Smooth muscle cell (in vitro differentiated cells): ENCODE data around the gene GAS2L2. TPM values are rescaled to one million over a fixed set of nuclear protein-coding genes. Genes with fewer than 3 reads are reported as not detected.

ENCODE experiments used
- DNase-seq: peaks from one replicate; lab custom pipeline; 2025; ENCODE audit not compliant: unreplicated experiment; lab: John Stamatoyannopoulos, UW
- H2AFZ ChIP-seq: fragments of 200-600 bp; sonication (generic); 2 replicates; pipeline ENCODE4 v1.6.0; 2016; ENCODE audit warnings: antibody characterized with exemption, low read depth, mild to moderate bottlenecking
- H3F3A ChIP-seq: fragments of 200-600 bp; sonication (generic); 2 replicates; pipeline ENCODE4 v1.6.0; 2017; ENCODE audit warnings: antibody characterized with exemption, low read depth
- H3K27ac ChIP-seq: fragments of 200-600 bp; sonication (generic); 2 replicates; pipeline ENCODE4 v1.5.1; 2016; ENCODE audit warnings: low read depth, mild to moderate bottlenecking
- H3K27me3 ChIP-seq: fragments of 200-600 bp; sonication (generic); 2 replicates; pipeline ENCODE4 v1.6.1; 2016; ENCODE audit warnings: low read depth, mild to moderate bottlenecking
- H3K36me3 ChIP-seq: fragments of 200-600 bp; sonication (generic); 2 replicates; pipeline ENCODE4 v1.5.1; 2016; ENCODE audit warnings: low read depth
- H3K4me1 ChIP-seq: fragments of 200-600 bp; sonication (generic); 2 replicates; pipeline ENCODE4 v1.5.1; 2016; ENCODE audit warnings: low read depth
- H3K4me2 ChIP-seq: fragments of 200-600 bp; sonication (generic); 2 replicates; pipeline ENCODE4 v1.6.0; 2016; ENCODE audit warnings: mild to moderate bottlenecking
- H3K4me3 ChIP-seq: fragments of 200-600 bp; sonication (generic); 2 replicates; pipeline ENCODE4 v1.5.1; 2016; ENCODE audit warnings: mild to moderate bottlenecking
- H3K79me2 ChIP-seq: fragments of 200-600 bp; sonication (generic); 2 replicates; pipeline ENCODE4 v1.6.0; 2016; ENCODE audit warnings: low read depth, mild to moderate bottlenecking
- H3K9ac ChIP-seq: fragments of 200-600 bp; sonication (generic); 2 replicates; pipeline ENCODE4 v1.6.0; 2016; ENCODE audit warnings: low read depth
- H3K9me3 ChIP-seq: fragments of 200-600 bp; sonication (generic); replicated peaks from 2 replicates; pipeline ENCODE4 v1.5.1; 2016; ENCODE audit warnings: low read depth
- H4K20me1 ChIP-seq: fragments of 200-600 bp; sonication (generic); 2 replicates; pipeline ENCODE4 v1.6.0; 2016; ENCODE audit warnings: low read depth
- WGBS: methylation state at CpG from one replicate; pipeline ENCODE4 v1.1.7; 2016; ENCODE audit warnings: low lambda C conversion rate; 5-methylcytosine and 5-hydroxymethylcytosine counted together
- polyA plus RNA-seq: library from polyadenylated mRNA; unstranded; fragments of >200 nt; fragmentation: Nextera tagmentation; extraction: Ambion mirVana; gene quantifications from 2 replicates; pipeline ENCODE4 v1.2.1, GENCODE V29; 2016
- total RNA-seq: library from RNA; depleted of rRNA; stranded (reverse); fragments of >200 nt; gene quantifications from 2 replicates; pipeline ENCODE4 v1.2.3, GENCODE V29; 2014
- TF ChIP-seq, protein P1 (sequence below): fragments of 200-600 bp; sonication (generic); IDR thresholded peaks from 2 replicates; pipeline ENCODE4 v1.5.1; 2017; ENCODE audit warnings: borderline replicate concordance, mild to moderate bottlenecking, antibody characterized with exemption; ENCODE audit not compliant: insufficient read depth, poor library complexity, severe bottlenecking

The GAS2L2 gene
- total RNA-seq (not detected in 2 replicates), polyA plus RNA-seq (not detected in 2 replicates)

DNA sequence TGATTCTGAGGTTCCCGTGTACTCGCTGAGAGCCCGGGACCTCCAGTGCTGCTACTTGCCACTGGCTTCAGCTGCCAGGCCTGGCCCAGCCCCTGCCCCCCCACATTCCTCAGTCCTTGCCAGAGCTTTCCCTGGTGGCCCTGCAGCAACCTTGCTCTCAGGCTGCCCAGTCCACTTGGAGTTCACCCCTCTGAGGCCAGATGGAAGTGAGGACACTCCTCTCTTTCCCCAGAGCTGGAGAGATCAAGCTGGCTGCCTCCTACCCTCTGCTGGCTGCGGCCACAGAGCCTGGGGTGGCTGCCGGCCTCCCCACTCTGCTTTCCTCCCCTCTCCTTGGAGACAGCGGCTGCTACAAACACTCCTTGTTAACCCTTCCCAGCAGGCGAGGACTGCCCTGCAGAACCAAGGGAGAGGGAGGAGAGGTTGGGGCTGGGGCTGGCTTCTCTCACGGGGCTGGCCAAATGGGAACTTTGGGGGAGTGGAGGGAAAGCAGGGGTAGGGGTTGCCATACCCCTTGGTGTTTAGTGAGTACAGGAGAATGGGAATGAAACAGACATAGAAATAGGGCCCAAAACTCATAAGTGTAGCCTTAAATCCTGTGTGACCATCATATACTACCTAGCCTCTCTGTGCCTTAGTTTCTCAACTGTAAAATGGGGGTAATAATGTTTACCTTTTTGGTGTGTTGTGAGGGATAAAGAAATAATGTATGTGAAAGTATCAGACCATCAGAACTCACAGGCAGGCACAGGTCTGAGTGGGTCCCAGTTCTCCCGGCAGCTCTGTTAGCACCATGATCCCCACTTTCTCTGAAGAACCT, at the start of gene GAS2L2:
GAS2L2 (minus strand) TSS at position 295 of the 820 bp plus-strand sequence. CDS start 389 bp downstream, outside the sequence.
- Histone ChIP-seq H3K27me3 (peaks cover 16% of the 10 kb centered on the region), H3K4me2 (no peak within 1 kb of the TSS), H3F3A (no peaks in the 10 kb centered on the region), H3K27ac (no peak within 1 kb of the TSS), H2AFZ (no peak within 1 kb of the TSS), H3K36me3 (no peaks in the 10 kb centered on the region), H3K9me3 (no peaks in the 10 kb centered on the region), H3K79me2 (no peaks in the 10 kb centered on the region), H3K4me3 (no peak within 1 kb of the TSS), H3K4me1 (no peaks in the 10 kb centered on the region), H3K9ac (no peak within 1 kb of the TSS), H4K20me1 (no peaks in the 10 kb centered on the region)
- WGBS, result 75% methylated on average over 9 of the region's 9 CpGs
- DNase-seq, result no peak
- TF ChIP-seq, protein P1, sequence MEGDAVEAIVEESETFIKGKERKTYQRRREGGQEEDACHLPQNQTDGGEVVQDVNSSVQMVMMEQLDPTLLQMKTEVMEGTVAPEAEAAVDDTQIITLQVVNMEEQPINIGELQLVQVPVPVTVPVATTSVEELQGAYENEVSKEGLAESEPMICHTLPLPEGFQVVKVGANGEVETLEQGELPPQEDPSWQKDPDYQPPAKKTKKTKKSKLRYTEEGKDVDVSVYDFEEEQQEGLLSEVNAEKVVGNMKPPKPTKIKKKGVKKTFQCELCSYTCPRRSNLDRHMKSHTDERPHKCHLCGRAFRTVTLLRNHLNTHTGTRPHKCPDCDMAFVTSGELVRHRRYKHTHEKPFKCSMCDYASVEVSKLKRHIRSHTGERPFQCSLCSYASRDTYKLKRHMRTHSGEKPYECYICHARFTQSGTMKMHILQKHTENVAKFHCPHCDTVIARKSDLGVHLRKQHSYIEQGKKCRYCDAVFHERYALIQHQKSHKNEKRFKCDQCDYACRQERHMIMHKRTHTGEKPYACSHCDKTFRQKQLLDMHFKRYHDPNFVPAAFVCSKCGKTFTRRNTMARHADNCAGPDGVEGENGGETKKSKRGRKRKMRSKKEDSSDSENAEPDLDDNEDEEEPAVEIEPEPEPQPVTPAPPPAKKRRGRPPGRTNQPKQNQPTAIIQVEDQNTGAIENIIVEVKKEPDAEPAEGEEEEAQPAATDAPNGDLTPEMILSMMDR, result no peak

DNA sequence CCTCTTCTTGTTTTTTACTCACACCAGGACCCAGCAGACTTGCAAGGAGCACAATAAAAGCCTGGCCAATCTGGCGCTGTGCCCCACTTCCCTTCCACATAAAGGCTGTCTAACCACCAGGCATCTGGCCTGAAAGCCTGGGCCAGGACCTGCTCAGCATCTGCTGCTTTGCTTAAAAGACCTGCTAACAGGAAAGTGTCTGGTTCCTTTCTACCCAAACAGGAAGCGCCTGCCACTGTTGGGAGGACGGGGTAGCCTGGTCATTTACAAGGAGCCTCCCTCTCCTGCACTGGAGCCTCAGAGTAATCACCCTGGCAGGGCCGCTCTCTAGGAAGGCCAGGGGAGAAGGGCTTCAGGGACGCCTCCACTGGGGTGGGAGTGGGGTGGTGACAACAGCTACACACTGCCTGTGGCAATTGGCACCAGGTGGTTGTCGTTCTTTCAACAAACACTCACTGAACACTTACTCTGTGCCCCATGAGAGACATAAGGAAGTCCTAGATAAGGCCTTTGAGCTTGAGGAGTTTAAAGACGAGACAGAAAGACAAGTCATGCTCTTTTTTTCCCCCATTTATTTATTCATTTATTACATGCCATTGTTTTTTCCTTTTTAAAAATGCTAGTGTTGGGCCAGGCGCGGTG, 48.7 kb upstream of the GAS2L2 start:
- TF ChIP-seq, protein P1, result no peak
- H2AFZ ChIP-seq, result peak overlapping the region; percentile 41
- H3K4me3 ChIP-seq, result no peak overlapping the region
- no peaks in the 10 kb centered on the region for H3K27me3 ChIP-seq
- DNase-seq, result peak; percentile 69
- 34% methylated on average over 9 of the region's 9 CpGs for WGBS
- no peaks in the 10 kb centered on the region for H3K4me1 ChIP-seq
- no peaks in the 10 kb centered on the region for H4K20me1 ChIP-seq
- no peak overlapping the region for H3K9ac ChIP-seq
- peaks cover 18% of the 10 kb centered on the region for H3F3A ChIP-seq
- no peaks in the 10 kb centered on the region for H3K9me3 ChIP-seq
- H3K36me3 ChIP-seq, result no peaks in the 10 kb centered on the region
- no peaks in the 10 kb centered on the region for H3K79me2 ChIP-seq
- peak overlapping the region; percentile 24 for H3K4me2 ChIP-seq
- H3K27ac ChIP-seq, result peak overlapping the region; percentile 44

DNA sequence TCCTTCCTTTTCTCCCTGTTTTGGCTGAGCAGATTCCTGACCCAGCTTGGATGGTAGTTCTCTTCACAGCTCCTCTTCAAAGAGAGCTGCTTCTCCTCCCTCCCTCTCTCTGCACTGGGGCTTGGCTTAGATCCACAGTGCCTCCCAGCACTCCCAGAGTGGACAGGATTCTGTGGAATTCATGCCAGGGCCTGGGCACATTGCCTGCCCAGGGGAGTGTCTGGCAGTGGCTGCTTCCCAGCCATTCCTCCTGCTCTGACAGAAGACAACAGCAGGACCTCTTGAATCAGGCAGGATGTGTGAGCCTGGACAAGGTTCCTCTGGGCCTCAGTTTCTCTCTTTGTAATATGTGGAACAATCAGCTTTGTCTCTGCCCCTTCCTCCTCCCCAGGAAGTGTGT, 46.9 kb upstream of the GAS2L2 start:
- no peaks in the 10 kb centered on the region for H4K20me1 ChIP-seq
- no peak overlapping the region for H3K4me2 ChIP-seq
- no peak overlapping the region for H3K4me3 ChIP-seq
- no peaks in the 10 kb centered on the region for H3K4me1 ChIP-seq
- no peak overlapping the region for H3K9ac ChIP-seq
- H3K79me2 ChIP-seq, result peaks cover under 1% of the 10 kb centered on the region
- H3F3A ChIP-seq, result peaks cover 24% of the 10 kb centered on the region
- H3K36me3 ChIP-seq, result no peaks in the 10 kb centered on the region
- no peak overlapping the region for H3K27ac ChIP-seq
- H2AFZ ChIP-seq, result no peak overlapping the region
- DNase-seq, result no peak
- no peaks in the 10 kb centered on the region for H3K27me3 ChIP-seq
- TF ChIP-seq, protein P1, result no peak
- no peaks in the 10 kb centered on the region for H3K9me3 ChIP-seq
